Neural cell (in vitro differentiated cells): ENCODE data around the gene PTPRK. TPM values are rescaled to one million over a fixed set of nuclear protein-coding genes. Genes with fewer than 3 reads are reported as not detected.

Source experiments
- H2AFZ ChIP-seq: fragments of 200-600, 300-800 bp; sonication (generic), shearing (Covaris generic); 2 replicates; pipeline ENCODE4 v1.6.0; 2014; ENCODE audit warnings: low read depth, mild to moderate bottlenecking, antibody characterized with exemption, low read length, moderate library complexity
- H3F3A ChIP-seq: fragments of 200-600 bp; shearing (Covaris generic); 2 replicates; pipeline ENCODE4 v1.6.1; 2016; ENCODE audit warnings: mild to moderate bottlenecking, moderate library complexity, mixed read lengths, antibody characterized with exemption, low read length; ENCODE audit not compliant: insufficient read depth, poor library complexity, severe bottlenecking
- H3K27ac ChIP-seq: fragments of 200-600, 300-800 bp; sonication (generic), shearing (Covaris generic); 2 replicates; pipeline ENCODE4 v1.5.1; 2014; ENCODE audit warnings: mild to moderate bottlenecking, low read length, moderate library complexity
- H3K27me3 ChIP-seq: fragments of 300-800, 200-600 bp; sonication (generic), shearing (Covaris generic); 2 replicates; pipeline ENCODE4 v1.6.0; 2014; ENCODE audit warnings: mild to moderate bottlenecking, low read depth, low read length, moderate library complexity; ENCODE audit not compliant: insufficient read depth
- H3K36me3 ChIP-seq: fragments of 300-800, 200-600 bp; sonication (generic), shearing (Covaris generic); 2 replicates; pipeline ENCODE4 v1.5.1; 2014; ENCODE audit warnings: mild to moderate bottlenecking, antibody characterized with exemption, low read length, moderate library complexity; ENCODE audit not compliant: insufficient read depth
- H3K4me2 ChIP-seq: fragments of 300-800, 200-600 bp; sonication (generic), shearing (Covaris generic); 2 replicates; pipeline ENCODE4 v1.6.0; 2014; ENCODE audit warnings: mild to moderate bottlenecking, low read length
- H3K4me3 ChIP-seq: fragments of 300-800, 200-600 bp; sonication (generic), shearing (Covaris generic); 2 replicates; pipeline ENCODE4 v1.5.1; 2014; ENCODE audit warnings: mild to moderate bottlenecking, low read length, moderate library complexity
- H3K79me2 ChIP-seq: fragments of 200-600 bp; shearing (Covaris generic); replicated peaks from 2 replicates; pipeline ENCODE4 v1.6.0; 2014; ENCODE audit warnings: mild to moderate bottlenecking, low read length, moderate library complexity; ENCODE audit not compliant: insufficient read depth
- H3K9ac ChIP-seq: fragments of 300-800, 200-600 bp; sonication (generic), shearing (Covaris generic); 2 replicates; pipeline ENCODE4 v1.6.1; 2016; ENCODE audit warnings: mild to moderate bottlenecking, low read length, mixed read lengths
- H3K9me2 ChIP-seq: fragments of 200-600 bp; shearing (Covaris generic); 2 replicates; pipeline ENCODE4 v1.6.1; 2016; ENCODE audit warnings: mild to moderate bottlenecking, low read length, mixed read lengths; ENCODE audit not compliant: insufficient read depth
- H3K9me3 ChIP-seq: fragments of 200-600, 300-800 bp; sonication (generic), shearing (Covaris generic); 2 replicates; pipeline ENCODE4 v1.6.1; 2016; ENCODE audit warnings: mild to moderate bottlenecking, mixed run types, low read length, moderate library complexity, mixed read lengths
- H4K20me1 ChIP-seq: fragments of 200-600 bp; shearing (Covaris generic); 2 replicates; pipeline ENCODE4 v1.6.1; 2016; ENCODE audit warnings: mild to moderate bottlenecking, mixed run types; ENCODE audit not compliant: insufficient read depth
- CTCF ChIP-seq: fragments of 450-650 bp; IDR thresholded peaks from 2 replicates; pipeline ENCODE4 v1.5.1; 2014; ENCODE audit warnings: antibody characterized with exemption, mild to moderate bottlenecking, moderate library complexity; ENCODE audit not compliant: poor library complexity, severe bottlenecking
- EP300 ChIP-seq: fragments of 450-650 bp; conservative IDR thresholded peaks from 2 replicates; pipeline ENCODE4 v1.6.1; 2014; ENCODE audit warnings: antibody characterized with exemption, mild to moderate bottlenecking, moderate library complexity; ENCODE audit not compliant: poor library complexity, severe bottlenecking
- EZH2 ChIP-seq: fragments of 200-600, 300-800 bp; shearing (Covaris generic), sonication (generic); IDR thresholded peaks from 2 replicates; pipeline ENCODE4 v1.6.1; 2014; ENCODE audit warnings: antibody characterized with exemption, low read length, borderline replicate concordance, mild to moderate bottlenecking; ENCODE audit not compliant: insufficient read depth, poor library complexity, severe bottlenecking
- MXI1 ChIP-seq: fragments of 450-650 bp; conservative IDR thresholded peaks from 2 replicates; pipeline ENCODE4 v1.6.1; 2014; ENCODE audit warnings: antibody characterized with exemption, mild to moderate bottlenecking; ENCODE audit not compliant: poor library complexity, severe bottlenecking
- POLR2AphosphoS5 ChIP-seq: IDR thresholded peaks from 2 replicates; pipeline ENCODE4 v1.6.1; 2012
- RAD21 ChIP-seq: fragments of 450-650 bp; conservative IDR thresholded peaks from 2 replicates; pipeline ENCODE4 v1.6.1; 2014; ENCODE audit warnings: antibody characterized with exemption, mild to moderate bottlenecking, moderate library complexity
- REST ChIP-seq: IDR thresholded peaks from 2 replicates; pipeline ENCODE4 v1.6.1; 2012; ENCODE audit warnings: borderline replicate concordance
- SMC3 ChIP-seq: fragments of 450-650 bp; conservative IDR thresholded peaks from 2 replicates; pipeline ENCODE4 v1.6.1; 2014; ENCODE audit warnings: antibody characterized with exemption, mild to moderate bottlenecking, moderate library complexity; ENCODE audit not compliant: poor library complexity
- TAF1 ChIP-seq: IDR thresholded peaks from 2 replicates; pipeline ENCODE4 v1.6.1; 2012; ENCODE audit warnings: low read depth
- polyA plus RNA-seq: library from polyadenylated mRNA; depleted of rRNA; stranded (reverse); fragments of >200 nt; gene quantifications from 2 replicates; pipeline ENCODE4 v1.2.3, GENCODE V29; 2014

The PTPRK gene
- polyA plus RNA-seq, 1 donor from 2014 or later: 10.4 TPM

- no peaks in the 10 kb centered on the region for H3K27me3 ChIP-seq
- no peak for TF ChIP-seq TAF1
- TF ChIP-seq CTCF: no peak
- TF ChIP-seq RAD21: no peak
- TF ChIP-seq REST: no peak
- no peak for TF ChIP-seq MXI1
- TF ChIP-seq SMC3: no peak
- TF ChIP-seq POLR2AphosphoS5: no peak
- no peak for TF ChIP-seq EZH2
- no peak for TF ChIP-seq EP300
- H3K4me2 ChIP-seq: no peak overlapping the region
- no peak overlapping the region for H3K9ac ChIP-seq
- H3K27ac ChIP-seq: no peak overlapping the region
- H3K4me3 ChIP-seq: no peak overlapping the region
- H3F3A ChIP-seq: no peaks in the 10 kb centered on the region
- H3K79me2 ChIP-seq: peaks cover 42% of the 10 kb centered on the region
- no peaks in the 10 kb centered on the region for H3K9me3 ChIP-seq
- no peaks in the 10 kb centered on the region for H3K36me3 ChIP-seq
- no peak overlapping the region for H2AFZ ChIP-seq
- no peaks in the 10 kb centered on the region for H4K20me1 ChIP-seq
- H3K9me2 ChIP-seq: no peaks in the 10 kb centered on the region
These were observed 8.1 kb downstream of the PTPRK start for GRCh38 chr6:128512296-128512695.

GRCh38 chr6:128511506-128511905 lies 8.9 kb downstream of the PTPRK start:
- TF ChIP-seq SMC3 (no peak), RAD21 (no peak), MXI1 (no peak), CTCF (no peak)
- H3F3A ChIP-seq: no peaks in the 10 kb centered on the region
- H3K4me3 ChIP-seq: no peak overlapping the region
- H3K27me3 ChIP-seq: no peaks in the 10 kb centered on the region
- H3K4me2 ChIP-seq: no peak overlapping the region
- no peaks in the 10 kb centered on the region for H3K9me3 ChIP-seq
- no peak overlapping the region for H3K27ac ChIP-seq
- H3K36me3 ChIP-seq: no peaks in the 10 kb centered on the region
- H3K79me2 ChIP-seq: peaks cover 34% of the 10 kb centered on the region
- no peak overlapping the region for H3K9ac ChIP-seq
- no peaks in the 10 kb centered on the region for H3K9me2 ChIP-seq
- no peaks in the 10 kb centered on the region for H4K20me1 ChIP-seq
- H2AFZ ChIP-seq: no peak overlapping the region
